ENCODE data around the gene IFITM2.

IFITM2 gene

DNA sequence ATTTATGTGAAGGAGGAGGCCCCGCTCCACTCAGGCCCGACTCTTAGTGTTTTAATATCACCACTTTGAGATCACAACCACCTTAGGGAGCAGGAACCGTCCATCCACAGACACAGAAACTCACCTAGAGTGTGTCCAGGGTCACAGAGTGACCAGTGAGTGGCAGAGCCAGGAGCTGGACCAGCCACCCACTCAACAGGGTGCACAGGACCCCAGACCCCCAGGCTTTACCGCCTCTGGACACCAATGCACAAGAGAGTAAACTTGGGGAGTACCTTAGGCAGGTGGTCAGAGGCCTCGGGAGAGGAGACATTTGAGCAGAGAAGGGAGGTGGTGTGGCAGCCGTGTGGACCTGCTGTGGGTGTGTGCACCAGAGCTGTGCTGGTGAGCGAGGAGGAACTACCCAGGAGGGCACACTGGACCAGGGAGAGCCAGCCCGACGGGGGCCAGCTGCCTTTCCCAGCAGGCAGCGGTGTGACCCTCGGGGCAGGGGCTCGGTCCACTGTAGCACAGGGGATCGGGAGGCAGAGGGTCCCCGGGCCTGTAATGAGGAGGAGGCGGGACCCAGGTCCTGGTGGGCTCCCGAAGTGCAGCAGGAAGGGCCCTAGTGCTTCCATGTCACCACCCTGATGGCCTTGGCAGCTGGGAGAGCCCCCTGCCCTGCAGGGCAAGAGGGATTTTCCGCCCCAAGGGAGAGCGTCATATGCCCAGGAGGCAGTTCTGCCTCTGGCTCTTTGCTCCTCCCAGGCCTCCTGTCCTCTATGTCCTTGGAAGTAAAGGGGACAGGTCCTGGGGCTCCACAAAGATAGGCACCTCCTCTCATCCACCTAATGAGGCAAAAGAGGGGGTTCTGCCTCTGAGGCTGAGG is 36.9 kb upstream of the IFITM2 start:
- DNase-seq (ENCODE audit: low read depth in 2 of 2) = no peak
- TF ChIP-seq, protein P1, sequence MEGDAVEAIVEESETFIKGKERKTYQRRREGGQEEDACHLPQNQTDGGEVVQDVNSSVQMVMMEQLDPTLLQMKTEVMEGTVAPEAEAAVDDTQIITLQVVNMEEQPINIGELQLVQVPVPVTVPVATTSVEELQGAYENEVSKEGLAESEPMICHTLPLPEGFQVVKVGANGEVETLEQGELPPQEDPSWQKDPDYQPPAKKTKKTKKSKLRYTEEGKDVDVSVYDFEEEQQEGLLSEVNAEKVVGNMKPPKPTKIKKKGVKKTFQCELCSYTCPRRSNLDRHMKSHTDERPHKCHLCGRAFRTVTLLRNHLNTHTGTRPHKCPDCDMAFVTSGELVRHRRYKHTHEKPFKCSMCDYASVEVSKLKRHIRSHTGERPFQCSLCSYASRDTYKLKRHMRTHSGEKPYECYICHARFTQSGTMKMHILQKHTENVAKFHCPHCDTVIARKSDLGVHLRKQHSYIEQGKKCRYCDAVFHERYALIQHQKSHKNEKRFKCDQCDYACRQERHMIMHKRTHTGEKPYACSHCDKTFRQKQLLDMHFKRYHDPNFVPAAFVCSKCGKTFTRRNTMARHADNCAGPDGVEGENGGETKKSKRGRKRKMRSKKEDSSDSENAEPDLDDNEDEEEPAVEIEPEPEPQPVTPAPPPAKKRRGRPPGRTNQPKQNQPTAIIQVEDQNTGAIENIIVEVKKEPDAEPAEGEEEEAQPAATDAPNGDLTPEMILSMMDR (IDR thresholded peaks at IDR 0.05; ENCODE audit: low read depth, low read length) = no peak
- H3K4me3 ChIP-seq (replicated peaks in 1 of 2; ENCODE audit: low read depth in 2 of 2, low read length in 2 of 2) = no peak overlapping the region

DNA sequence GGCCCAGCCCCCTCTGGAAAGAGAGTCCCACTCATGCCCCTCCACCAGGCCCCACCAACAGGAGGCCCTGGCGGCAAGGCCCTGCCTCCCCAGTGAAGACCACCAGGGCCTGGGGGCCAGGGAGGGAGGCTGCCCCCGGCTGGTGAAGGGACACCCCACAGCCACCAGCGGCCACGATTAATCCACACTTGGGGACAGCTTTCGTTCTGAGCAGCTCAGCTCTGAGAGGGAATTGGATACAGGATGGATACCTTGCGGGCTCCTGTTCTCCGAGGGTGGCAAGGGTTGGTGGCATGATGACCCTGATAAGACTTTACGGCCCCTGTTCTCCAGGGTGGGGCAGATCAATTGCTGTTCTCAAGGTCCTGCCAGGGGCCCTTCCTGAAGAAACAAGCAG is 36.3 kb upstream of the IFITM2 start:
- DNase-seq (ENCODE audit: low read depth in 2 of 2) = no peak
- TF ChIP-seq, protein P1 (IDR thresholded peaks at IDR 0.05; ENCODE audit: low read depth, low read length) = no peak
- no peak overlapping the region for H3K4me3 ChIP-seq (replicated peaks in 1 of 2; ENCODE audit: low read depth in 2 of 2, low read length in 2 of 2)

DNA sequence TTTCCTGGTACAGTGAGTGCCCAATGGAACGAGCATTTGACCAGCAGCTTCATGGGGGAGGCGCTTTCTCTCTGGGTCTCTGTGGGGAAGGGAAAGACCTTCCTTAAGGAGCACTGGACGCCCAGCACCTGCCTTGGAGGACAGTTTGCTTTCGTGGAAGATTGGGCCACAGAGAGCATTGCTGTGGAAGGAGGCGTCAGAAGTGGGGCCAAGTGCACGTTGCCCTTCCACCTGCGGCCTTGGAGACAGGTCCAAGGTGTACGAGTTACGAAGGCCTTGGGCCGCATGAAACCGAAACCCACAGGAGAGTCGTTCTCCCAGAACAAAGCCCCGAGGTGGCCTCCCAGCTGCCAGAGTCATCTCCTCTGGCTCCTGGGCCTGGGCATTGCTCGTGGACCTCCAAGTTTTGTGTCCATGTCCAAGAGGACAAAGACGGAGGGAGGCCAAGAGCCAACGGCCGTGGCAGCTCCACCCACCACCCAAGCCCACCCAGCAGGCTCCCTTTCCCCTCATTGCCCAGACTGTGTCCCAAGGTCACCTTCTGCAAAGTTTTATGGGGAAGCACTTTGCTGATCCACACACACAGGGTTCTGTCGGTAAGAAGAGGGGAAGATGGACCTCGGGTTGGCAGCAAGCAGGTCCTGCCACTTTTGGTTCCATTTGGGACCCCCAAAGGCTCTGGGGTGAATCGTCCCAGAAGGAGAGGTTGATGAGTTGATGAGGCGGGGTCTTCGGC is 35.3 kb upstream of the IFITM2 start:
- no peak overlapping the region for H3K4me3 ChIP-seq (replicated peaks in 1 of 2; ENCODE audit: low read depth in 2 of 2, low read length in 2 of 2)
- TF ChIP-seq, protein P1 (IDR thresholded peaks at IDR 0.05; ENCODE audit: low read depth, low read length) = no peak
- no peak for DNase-seq (ENCODE audit: low read depth in 2 of 2)

DNA sequence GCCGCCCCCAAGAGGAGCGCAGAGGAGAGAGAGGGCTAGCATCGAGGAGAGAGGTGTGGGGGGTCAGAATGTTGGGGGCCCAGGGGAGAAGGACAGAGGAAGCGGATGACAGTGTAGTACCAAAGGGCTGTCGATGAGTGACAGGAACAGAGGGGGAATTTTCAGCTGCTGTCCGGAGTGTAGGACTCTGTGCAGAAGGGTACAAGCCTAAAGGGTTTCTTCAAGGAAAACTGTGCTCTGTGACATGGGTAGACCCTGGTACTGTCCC is 34.8 kb upstream of the IFITM2 start:
- TF ChIP-seq, protein P1 (IDR thresholded peaks at IDR 0.05; ENCODE audit: low read depth, low read length) = no peak
- no peak overlapping the region for H3K4me3 ChIP-seq (replicated peaks in 1 of 2; ENCODE audit: low read depth in 2 of 2, low read length in 2 of 2)
- DNase-seq (ENCODE audit: low read depth in 2 of 2) = no peak

DNA sequence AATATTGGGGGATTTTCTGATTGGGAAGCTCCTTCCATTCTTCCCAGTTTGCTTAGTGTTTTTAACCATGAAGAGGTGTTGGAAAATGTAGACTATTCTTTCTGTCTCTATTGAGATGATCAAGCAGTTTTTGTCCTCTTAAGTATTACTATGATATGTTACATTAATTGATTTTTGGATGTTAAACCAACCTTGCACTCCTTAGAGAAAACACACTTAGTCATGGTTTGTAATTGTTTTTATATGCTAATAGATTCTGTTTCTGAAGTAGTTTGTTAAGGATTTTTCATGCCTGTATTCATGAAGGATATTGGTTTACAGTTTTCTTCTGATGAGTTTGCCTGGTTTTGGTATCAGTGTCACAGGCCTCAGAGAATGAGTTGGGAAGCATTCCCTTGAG is 31.4 kb upstream of the IFITM2 start:
- no peak for DNase-seq (ENCODE audit: low read depth in 2 of 2)
- TF ChIP-seq, protein P1 (IDR thresholded peaks at IDR 0.05; ENCODE audit: low read depth, low read length) = no peak
- no peak overlapping the region for H3K4me3 ChIP-seq (replicated peaks in 1 of 2; ENCODE audit: low read depth in 2 of 2, low read length in 2 of 2)

DNA sequence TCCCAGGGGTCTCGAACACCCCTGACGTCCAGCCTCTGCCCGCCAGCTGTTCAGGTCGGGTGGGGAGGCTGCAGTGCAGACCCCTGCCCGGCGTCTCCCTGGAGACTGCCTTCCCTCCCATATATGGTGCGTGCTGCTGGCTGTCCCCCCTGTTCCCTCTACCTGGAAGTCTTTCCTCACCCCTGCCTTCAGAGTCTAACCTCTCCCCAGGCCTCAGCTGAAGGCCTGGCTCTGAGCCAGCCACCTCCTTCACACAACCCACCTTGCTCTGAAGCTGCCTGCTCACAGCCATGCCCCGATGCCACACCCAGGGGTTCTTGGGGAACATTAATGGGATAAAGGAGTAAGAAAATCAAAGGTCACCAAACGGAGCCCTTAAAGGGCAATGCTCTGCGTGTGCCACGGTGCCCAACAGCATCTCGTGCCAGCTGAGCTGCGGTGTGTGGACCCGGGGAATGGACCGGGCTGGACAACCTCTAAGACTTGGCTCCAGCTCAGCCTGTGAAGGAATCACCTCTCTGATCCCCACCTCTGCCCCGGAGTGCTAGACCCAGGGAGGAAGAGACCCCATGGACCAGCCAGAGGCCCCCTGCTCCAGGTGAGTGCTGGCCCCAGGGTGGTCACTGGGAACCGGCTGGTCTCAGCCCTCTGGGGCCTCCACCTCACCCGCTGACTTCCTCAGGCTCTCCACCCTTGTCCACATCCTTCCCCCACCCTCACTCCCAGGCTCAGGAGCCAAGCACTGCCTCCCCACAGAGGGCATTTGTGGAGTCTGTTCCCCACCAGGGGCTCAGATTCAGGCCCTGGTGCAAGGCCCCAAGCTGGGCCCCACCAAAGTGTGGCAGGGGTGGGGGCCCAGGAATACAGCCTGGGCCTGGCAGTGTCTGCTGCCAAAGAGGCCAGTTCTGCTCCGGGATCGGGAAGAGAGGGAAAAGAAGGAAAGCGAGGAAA is 29.3 kb upstream of the IFITM2 start, which contains the start of gene NLRP6:
NLRP6 (plus strand) TSS at position 407 of the 951 bp plus-strand sequence; CDS start at position 570, 163 bp downstream.
- H3K4me3 ChIP-seq (replicated peaks in 1 of 2; ENCODE audit: low read depth in 2 of 2, low read length in 2 of 2) = no peak within 1 kb of the TSS
- TF ChIP-seq, protein P1 (IDR thresholded peaks at IDR 0.05; ENCODE audit: low read depth, low read length) = no peak
- DNase-seq (ENCODE audit: low read depth in 2 of 2) = no peak
